Panc1 (cell line): Measurements from ENCODE around the gene SUMO1. TPM values are rescaled to one million over a fixed set of nuclear protein-coding genes. Genes with fewer than 3 reads are reported as not detected.

Experiments
- ATAC-seq: fragments of 200-7000 bp; cut with Tn5 transposase; 2 replicates; pipeline ENCODE4 v1.9.1; 2020; ENCODE audit warnings: mild to moderate bottlenecking, moderate library complexity
- BruUV-seq: library from RNA; stranded (reverse); fragments of 400-500 nt; replicated peaks from 2 replicates; lab custom pipeline; 2021; lab: Mats Ljungman, UMichigan
- CTCF ChIA-PET: fragments of 300-600 bp; sonication (Branson Sonifier 250); formaldehyde crosslinking; loops from one replicate; lab custom pipeline; 2022; ENCODE audit warnings: antibody characterized with exemption; lab: Charles Lee
- POLR2A ChIA-PET: fragments of 300-600 bp; sonication (Branson Sonifier 250); formaldehyde crosslinking; loops from one replicate; lab custom pipeline; 2022; ENCODE audit warnings: antibody characterized with exemption; lab: Charles Lee
- DNase-seq: peaks from one replicate; pipeline ENCODE4 v3.0.0-alpha.2; 2010; ENCODE audit warnings: low read depth, low spot score
- H3K27ac ChIP-seq: 2 replicates; pipeline ENCODE4 v1.5.1; 2011; ENCODE audit warnings: mild to moderate bottlenecking, low read length, inconsistent platforms
- H3K27me3 ChIP-seq: fragments of 200-500 bp; sonication (Bioruptor generic); 2 replicates; pipeline ENCODE4 v1.6.0; 2014; ENCODE audit warnings: low read length, inconsistent platforms; ENCODE audit not compliant: control insufficient read depth, insufficient read depth
- H3K36me3 ChIP-seq: fragments of 200-500 bp; sonication (Bioruptor generic); 2 replicates; pipeline ENCODE4 v1.5.1; 2014; ENCODE audit warnings: inconsistent platforms, mild to moderate bottlenecking, low read length, moderate library complexity; ENCODE audit not compliant: control insufficient read depth, insufficient read depth
- H3K4me1 ChIP-seq: 2 replicates; pipeline ENCODE4 v1.5.1; 2011; ENCODE audit warnings: inconsistent platforms, mild to moderate bottlenecking, low read length, moderate library complexity; ENCODE audit not compliant: control insufficient read depth, insufficient read depth
- H3K4me3 ChIP-seq, 2 experiments: 2 replicates each; pipeline ENCODE4 v1.5.1; 2011 to 2012; ENCODE audit warnings: low read depth in 2 of 2, low read length in 2 of 2, mild to moderate bottlenecking in 2 of 2, inconsistent platforms in 1 of 2, moderate library complexity in 1 of 2
- H3K9me3 ChIP-seq: fragments of 200-500 bp; sonication (Bioruptor generic); 2 replicates; pipeline ENCODE4 v1.5.1; 2014; ENCODE audit warnings: low read depth, mild to moderate bottlenecking, inconsistent platforms, low read length, moderate library complexity; ENCODE audit not compliant: control insufficient read depth, insufficient read depth
- CTCF ChIP-seq: fragments of 450-650 bp; IDR thresholded peaks from 2 replicates; pipeline ENCODE4 v1.5.1; 2017; ENCODE audit warnings: mild to moderate bottlenecking
- POLR2AphosphoS5 ChIP-seq: IDR thresholded peaks from 2 replicates; pipeline ENCODE4 v1.6.1; 2012; ENCODE audit warnings: mild to moderate bottlenecking, low read depth, low read length, moderate library complexity
- REST ChIP-seq, 2 experiments: IDR thresholded peaks; 2 replicates each; pipeline ENCODE4 v1.6.1; 2011 to 2012; ENCODE audit warnings: low read depth in 2 of 2, control low read depth in 1 of 2, low read length in 1 of 2, mild to moderate bottlenecking in 1 of 2, moderate library complexity in 1 of 2; ENCODE audit not compliant: insufficient read depth in 1 of 2
- SIN3A ChIP-seq: IDR thresholded peaks from 2 replicates; pipeline ENCODE4 v1.6.1; 2012; ENCODE audit warnings: low read depth, mild to moderate bottlenecking, low read length, moderate library complexity, borderline replicate concordance; ENCODE audit not compliant: insufficient read depth
- TCF7L2 ChIP-seq: IDR thresholded peaks from 2 replicates; pipeline ENCODE4 v1.6.1; 2011; ENCODE audit warnings: mild to moderate bottlenecking, low read depth, low read length, inconsistent platforms
- in situ Hi-C: cut with HindIII; loops from 2 replicates; pipeline ENCODE4 v1.10.0; 2016; ENCODE audit warnings: low sequenced_read_pairs, low pct_unique_long_range_greater_than_20kb
- intact Hi-C: fragments of 100-400 bp; cut with micrococcal nuclease; formaldehyde crosslinking; loops from one replicate; pipeline ENCODE4 v1.10.0; 2022; ENCODE audit not compliant: unreplicated experiment
- total RNA-seq: library from RNA; stranded (reverse); gene quantifications from one replicate; pipeline ENCODE4 v1.2.1, GENCODE V29; 2021; ENCODE audit not compliant: unreplicated experiment

SUMO1 gene
- total RNA-seq, 1 experiment from 2014 or later, result 137 TPM

GRCh38 chr2:202158796-202159195 lies 79.6 kb downstream of the SUMO1 start:
- CTCF ChIA-PET, result interaction anchor here (0.6 to 1.1 kb wide), 3 partner anchors 20 to 299 kb away, joined by 5 to 7 read pairs (median 5); no protein-coding TSS in a partner anchor
- ATAC-seq, result peak; percentile 84
- Histone ChIP-seq H3K9me3 (no peaks in the 10 kb centered on the region), H3K27ac (no peak overlapping the region), H3K4me1 (no peaks in the 10 kb centered on the region), H3K36me3 (no peaks in the 10 kb centered on the region), H3K4me3 (no peak overlapping the region), H3K27me3 (no peaks in the 10 kb centered on the region)
- POLR2A ChIA-PET, result no interaction called here
- in situ Hi-C loops, result no loop called here
- no TSS peak for BruUV-seq
- intact Hi-C loops, result loop anchor here (5.0 kb wide), 1 partner anchor 296 kb away; no protein-coding TSS in a partner anchor
- DNase-seq, result no peak
- TF ChIP-seq CTCF (peak; percentile 74), POLR2AphosphoS5 (no peak), SIN3A (no peak)

- CTCF ChIA-PET, result no interaction called here
- in situ Hi-C loops, result no loop called here
- no TSS peak for BruUV-seq
- DNase-seq (no peak), ATAC-seq (no peak)
- Histone ChIP-seq H3K4me1 (no peaks in the 10 kb centered on the region), H3K27me3 (no peaks in the 10 kb centered on the region), H3K9me3 (no peaks in the 10 kb centered on the region), H3K27ac (no peak overlapping the region), H3K36me3 (no peaks in the 10 kb centered on the region), H3K4me3 (no peak overlapping the region)
- no peak for TF ChIP-seq REST (IDR thresholded peaks at IDR 0.05; ENCODE audit: insufficient read depth in 1 of 2, low read depth in 2 of 2, low read length in 1 of 2)
- TF ChIP-seq TCF7L2, result no peak
- TF ChIP-seq CTCF, result no peak
- TF ChIP-seq SIN3A, result no peak
- no peak for TF ChIP-seq POLR2AphosphoS5
- POLR2A ChIA-PET, result no interaction called here
- intact Hi-C loops, result loop anchor here (5.0 kb wide), 1 partner anchor 295 kb away; no protein-coding TSS in a partner anchor
Measured at GRCh38 chr2:202157211-202157990, 81.0 kb downstream of the SUMO1 start.

Other genes starting within 250 kb of the SUMO1 start
- 38.1 TPM for gene FZD7, start 204.7 kb downstream of the SUMO1 start, total RNA-seq
- not detected for gene KIAA2012, start 165.3 kb downstream of the SUMO1 start, total RNA-seq
- 119 TPM for gene NOP58, start 27.2 kb upstream of the SUMO1 start, total RNA-seq
- 65.2 TPM for gene BMPR2, start 137.7 kb upstream of the SUMO1 start, total RNA-seq